Measurements from ENCODE around the gene STRIP2. TPM values are rescaled to one million over a fixed set of nuclear protein-coding genes. Genes with fewer than 3 reads are reported as not detected.

Gene STRIP2
- total RNA-seq, 1 donor from 2014 or later: 0.49 TPM

- TF ChIP-seq POLR2AphosphoS5 (IDR thresholded peaks at IDR 0.05; ENCODE audit: insufficient read depth in 1 of 2, low read depth in 1 of 2): no peak
- no peak for TF ChIP-seq POLR2A (IDR thresholded peaks at IDR 0.05)
- TF ChIP-seq, protein P1, sequence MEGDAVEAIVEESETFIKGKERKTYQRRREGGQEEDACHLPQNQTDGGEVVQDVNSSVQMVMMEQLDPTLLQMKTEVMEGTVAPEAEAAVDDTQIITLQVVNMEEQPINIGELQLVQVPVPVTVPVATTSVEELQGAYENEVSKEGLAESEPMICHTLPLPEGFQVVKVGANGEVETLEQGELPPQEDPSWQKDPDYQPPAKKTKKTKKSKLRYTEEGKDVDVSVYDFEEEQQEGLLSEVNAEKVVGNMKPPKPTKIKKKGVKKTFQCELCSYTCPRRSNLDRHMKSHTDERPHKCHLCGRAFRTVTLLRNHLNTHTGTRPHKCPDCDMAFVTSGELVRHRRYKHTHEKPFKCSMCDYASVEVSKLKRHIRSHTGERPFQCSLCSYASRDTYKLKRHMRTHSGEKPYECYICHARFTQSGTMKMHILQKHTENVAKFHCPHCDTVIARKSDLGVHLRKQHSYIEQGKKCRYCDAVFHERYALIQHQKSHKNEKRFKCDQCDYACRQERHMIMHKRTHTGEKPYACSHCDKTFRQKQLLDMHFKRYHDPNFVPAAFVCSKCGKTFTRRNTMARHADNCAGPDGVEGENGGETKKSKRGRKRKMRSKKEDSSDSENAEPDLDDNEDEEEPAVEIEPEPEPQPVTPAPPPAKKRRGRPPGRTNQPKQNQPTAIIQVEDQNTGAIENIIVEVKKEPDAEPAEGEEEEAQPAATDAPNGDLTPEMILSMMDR (IDR thresholded peaks at IDR 0.05): no peak
- intact Hi-C loops (cut with DNase I): no loop called here
Observed at GRCh38 chr7:129450295-129450694, 16.1 kb downstream of the STRIP2 start.

GRCh38 chr7:129452589-129453231 lies 18.5 kb downstream of the STRIP2 start:
- Histone ChIP-seq H3K27me3 (no peaks in the 10 kb centered on the region), H3K4me1 (no peaks in the 10 kb centered on the region), H3K36me3 (no peaks in the 10 kb centered on the region), H3K9me3 (peaks cover 3% of the 10 kb centered on the region), H3K4me3 (no peak overlapping the region), H3K27ac (no peak overlapping the region)
- no peak for TF ChIP-seq POLR2AphosphoS5 (IDR thresholded peaks at IDR 0.05; ENCODE audit: insufficient read depth in 1 of 2, low read depth in 1 of 2)
- no peak for TF ChIP-seq POLR2A (IDR thresholded peaks at IDR 0.05)
- TF ChIP-seq, protein P1 (IDR thresholded peaks at IDR 0.05): no peak
- intact Hi-C loops (cut with DNase I): no loop called here
- DNase-seq (ENCODE audit: extremely low spot score in 2 of 2): no peak

More at GRCh38 chr7:129450295-129450694, 16.1 kb downstream of the STRIP2 start:
- no peak for DNase-seq (ENCODE audit: extremely low spot score in 2 of 2)
- Histone ChIP-seq H3K9me3 (peaks cover 3% of the 10 kb centered on the region), H3K36me3 (no peaks in the 10 kb centered on the region), H3K4me3 (no peak overlapping the region), H3K27ac (no peak overlapping the region), H3K4me1 (no peaks in the 10 kb centered on the region), H3K27me3 (no peaks in the 10 kb centered on the region)

DNA sequence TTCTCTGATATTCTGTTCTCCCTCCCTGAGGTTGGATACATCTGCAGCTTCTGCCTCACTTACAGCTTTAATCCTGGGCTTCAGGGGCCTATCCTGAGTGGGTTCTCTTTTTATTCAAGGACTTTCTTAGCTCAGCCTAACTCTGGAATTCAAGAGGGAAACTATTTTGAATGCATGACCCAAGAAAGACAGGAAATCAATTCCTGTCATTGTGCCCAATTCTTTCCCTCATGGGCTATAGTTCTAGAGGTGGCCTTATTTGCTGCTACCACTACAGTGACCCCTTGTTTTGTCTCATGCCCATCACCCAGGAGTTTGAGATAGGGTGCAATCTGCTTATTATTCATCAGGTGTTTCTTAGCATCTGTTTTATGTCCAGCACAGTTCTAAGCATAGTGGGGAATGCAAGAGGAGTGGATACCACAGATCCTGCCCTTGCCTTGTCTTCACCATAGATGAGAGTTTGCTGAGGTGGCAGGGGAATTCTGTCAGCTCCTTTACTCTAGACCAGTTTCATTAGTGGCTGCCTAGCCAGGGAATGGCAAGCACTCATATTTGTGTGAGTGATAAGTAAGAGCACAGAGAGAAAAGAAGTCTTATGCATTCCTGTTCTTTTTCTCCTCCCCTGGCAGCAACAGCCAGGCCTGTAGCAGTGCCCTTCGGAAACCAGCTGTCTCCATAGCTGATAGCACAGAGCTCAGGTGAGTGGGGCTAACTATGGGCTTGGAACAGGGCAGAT lies 19.4 kb downstream of the STRIP2 start:
- Histone ChIP-seq H3K27me3 (no peaks in the 10 kb centered on the region), H3K4me3 (no peak overlapping the region), H3K9me3 (no peaks in the 10 kb centered on the region), H3K27ac (no peak overlapping the region), H3K4me1 (no peaks in the 10 kb centered on the region), H3K36me3 (no peaks in the 10 kb centered on the region)
- no peak for DNase-seq (ENCODE audit: extremely low spot score in 2 of 2)
- TF ChIP-seq POLR2A (IDR thresholded peaks at IDR 0.05) (no peak), POLR2AphosphoS5 (IDR thresholded peaks at IDR 0.05; ENCODE audit: insufficient read depth in 1 of 2, low read depth in 1 of 2) (no peak)
- TF ChIP-seq, protein P1 (IDR thresholded peaks at IDR 0.05): no peak
- intact Hi-C loops (cut with DNase I): no loop called here

GRCh38 chr7:129454249-129454551 lies 20.0 kb downstream of the STRIP2 start:
- intact Hi-C loops (cut with DNase I): no loop called here
- no peak overlapping the region for H3K4me3 ChIP-seq
- no peaks in the 10 kb centered on the region for H3K36me3 ChIP-seq
- no peak overlapping the region for H3K27ac ChIP-seq
- H3K27me3 ChIP-seq: no peaks in the 10 kb centered on the region
- DNase-seq (ENCODE audit: extremely low spot score in 2 of 2): no peak
- TF ChIP-seq, protein P1 (IDR thresholded peaks at IDR 0.05): no peak
- no peak for TF ChIP-seq POLR2A (IDR thresholded peaks at IDR 0.05)
- no peak for TF ChIP-seq POLR2AphosphoS5 (IDR thresholded peaks at IDR 0.05; ENCODE audit: insufficient read depth in 1 of 2, low read depth in 1 of 2)
- H3K9me3 ChIP-seq: no peaks in the 10 kb centered on the region
- H3K4me1 ChIP-seq: no peaks in the 10 kb centered on the region

DNA sequence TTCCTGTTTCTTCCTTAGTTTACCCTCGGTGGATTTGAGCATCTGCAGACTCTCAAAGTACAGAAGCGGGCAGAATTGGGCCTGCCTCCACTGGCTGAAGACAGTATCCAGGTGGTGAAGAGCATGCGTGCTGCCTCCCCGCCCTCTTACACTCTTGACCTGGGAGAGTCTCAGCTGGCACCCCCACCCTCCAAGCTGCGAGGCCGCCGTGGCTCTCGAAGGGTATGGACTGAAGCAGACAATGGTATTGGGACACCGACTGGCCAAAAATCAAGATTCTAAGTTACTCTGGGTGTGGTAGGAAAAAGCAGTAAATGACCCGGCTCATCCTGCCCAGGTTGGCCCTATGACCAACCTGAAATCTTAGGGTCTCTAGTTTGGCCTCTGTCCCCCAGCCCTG lies 22.2 kb downstream of the STRIP2 start:
- no peaks in the 10 kb centered on the region for H3K9me3 ChIP-seq

More for the DNA sequence above, 22.2 kb downstream of the STRIP2 start:
- Histone ChIP-seq H3K4me3 (no peak overlapping the region), H3K4me1 (no peaks in the 10 kb centered on the region), H3K27ac (no peak overlapping the region), H3K27me3 (no peaks in the 10 kb centered on the region), H3K36me3 (no peaks in the 10 kb centered on the region)
- DNase-seq (ENCODE audit: extremely low spot score in 2 of 2): no peak
- TF ChIP-seq, protein P1 (IDR thresholded peaks at IDR 0.05): no peak
- TF ChIP-seq POLR2A (IDR thresholded peaks at IDR 0.05) (no peak), POLR2AphosphoS5 (IDR thresholded peaks at IDR 0.05; ENCODE audit: insufficient read depth in 1 of 2, low read depth in 1 of 2) (no peak)
- intact Hi-C loops (cut with DNase I): no loop called here

Data from vagina (tissue), 2 donors.